Measurements from ENCODE around the gene SDK2. TPM values are rescaled to one million over a fixed set of nuclear protein-coding genes. Genes with fewer than 3 reads are reported as not detected.

The SDK2 gene
- total and polyA plus RNA-seq, 9 of the 15 experiments (the other 6 are each of a cell fraction or from before 2014, with no cell fraction given), result 0.04 TPM; not detected in 8

DNA sequence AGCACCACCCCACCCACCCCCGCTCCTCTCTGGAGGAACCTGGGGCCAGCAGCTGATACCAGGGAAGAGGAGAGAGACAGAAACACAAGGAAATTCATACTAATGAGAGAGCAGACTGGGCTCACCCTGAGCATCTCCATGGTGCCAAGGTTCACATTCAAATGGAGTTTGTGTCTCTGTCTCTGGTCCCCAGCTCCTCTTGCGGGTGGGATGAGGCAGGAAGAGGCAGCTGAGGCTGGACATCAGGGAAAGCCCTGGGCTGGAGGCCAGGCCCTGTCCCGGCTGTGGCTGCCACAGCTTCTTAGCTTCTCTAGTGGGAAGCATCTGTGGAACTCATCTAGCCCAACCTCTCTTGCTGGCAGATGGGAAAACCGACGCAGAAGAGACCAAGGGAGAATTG lies 121.5 kb downstream of the SDK2 start:
- no peak overlapping the region for H2AFZ ChIP-seq (ENCODE audit: low read depth, low read length)
- POLR2A ChIA-PET, result interaction anchor here (0.6 to 0.9 kb wide), 2 partner anchors 16 to 44 kb away, joined by 3 to 4 read pairs; no protein-coding TSS in a partner anchor
- H3K4me1 ChIP-seq (replicated peaks in 1 of 2; ENCODE audit: control insufficient read depth in 2 of 2, insufficient read depth in 2 of 2, low read length in 2 of 2), result no peaks in the 10 kb centered on the region
- no peaks in the 10 kb centered on the region for H3K79me2 ChIP-seq (ENCODE audit: control insufficient read depth, insufficient read depth, low read length)
- H3K4me3 ChIP-seq, result no peak overlapping the region
- peaks cover 0 to 63% of the 10 kb centered on the region in 2 experiments; a peak in 3 of 5 replicates for H3K27me3 ChIP-seq (ENCODE audit: control insufficient read depth in 2 of 2, insufficient read depth in 2 of 2, low read length in 2 of 2)
- no peak for DNase-seq (ENCODE audit: extremely low read depth in 1 of 4, low spot score in 3 of 4)
- 0% methylated on average over 5 of the region's 5 CpGs for WGBS (ENCODE audit: insufficient coverage, low coverage, missing lambda C conversion rate)
- no peaks in the 10 kb centered on the region for H3K9me1 ChIP-seq (ENCODE audit: control insufficient read depth, insufficient read depth, low read length)
- FAIRE-seq, result no peak
- ATAC-seq, result no peak
- 0 out of 2 replicates have a peak, but pooled peaks cover 3% of the 10 kb centered on the region for H4K20me1 ChIP-seq (replicated peaks; ENCODE audit: control insufficient read depth, insufficient read depth, low read length)
- no peak overlapping the region for H3K27ac ChIP-seq (ENCODE audit: extremely low read depth, low read depth, low read length)
- H3K9me3 ChIP-seq (replicated peaks; ENCODE audit: control insufficient read depth, insufficient read depth, low read depth, low read length), result no peaks in the 10 kb centered on the region
- no peaks in the 10 kb centered on the region for H3K36me3 ChIP-seq (ENCODE audit: control insufficient read depth, insufficient read depth, low read length)
- H3K9ac ChIP-seq (ENCODE audit: insufficient read depth in 1 of 2, low read depth in 2 of 2, low read length in 2 of 2), result no peak overlapping the region
- no TSS peak for BruUV-seq (replicated peaks)
- in situ Hi-C loops (cut with MboI), result no loop called here
- H3K4me2 ChIP-seq (ENCODE audit: insufficient read depth, low read length), result no peak overlapping the region
- TF ChIP-seq DPF2 (IDR thresholded peaks at IDR 0.05) (no peak), U2AF2 (optimal IDR thresholded peaks at IDR 0.05; ENCODE audit: low read depth, low read length) (no peak), ATF1 (CRISPR knock-in tag; IDR thresholded peaks at IDR 0.05) (no peak), ATF1 (tag; IDR thresholded peaks at IDR 0.05) (no peak)
- CTCF ChIA-PET (ENCODE audit: low intra/inter-chr PET ratio), result no interaction called here
- intact Hi-C loops (cut with micrococcal nuclease), result no loop called here

DNA sequence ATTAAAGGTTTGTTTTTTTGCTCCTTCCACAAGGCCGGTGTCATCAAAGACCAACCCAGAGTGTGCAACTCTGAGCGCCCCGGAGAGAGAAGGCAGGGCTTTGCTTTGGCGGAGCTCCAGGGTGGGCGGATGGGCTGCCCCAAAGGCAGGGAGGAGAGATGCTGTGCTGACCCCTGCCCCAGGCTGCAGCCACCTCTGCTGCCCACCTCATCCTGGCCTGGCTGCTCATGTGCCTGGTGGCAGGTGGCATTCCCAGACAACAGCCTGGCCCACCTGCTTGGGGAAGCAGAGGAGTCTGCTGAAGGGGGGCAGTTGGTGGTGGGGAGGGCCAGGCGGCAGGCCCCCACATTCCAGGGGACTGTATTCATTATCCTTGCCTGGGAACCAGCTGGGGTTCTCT lies 122.1 kb downstream of the SDK2 start:
- Histone ChIP-seq H3K4me3 (no peak overlapping the region), H3K27ac (ENCODE audit: extremely low read depth, low read depth, low read length) (no peak overlapping the region), H3K79me2 (ENCODE audit: control insufficient read depth, insufficient read depth, low read length) (no peaks in the 10 kb centered on the region), H3K9me3 (replicated peaks; ENCODE audit: control insufficient read depth, insufficient read depth, low read depth, low read length) (no peaks in the 10 kb centered on the region), H3K9me1 (ENCODE audit: control insufficient read depth, insufficient read depth, low read length) (no peaks in the 10 kb centered on the region), H3K4me2 (ENCODE audit: insufficient read depth, low read length) (no peak overlapping the region), H3K9ac (ENCODE audit: insufficient read depth in 1 of 2, low read depth in 2 of 2, low read length in 2 of 2) (no peak overlapping the region), H3K36me3 (ENCODE audit: control insufficient read depth, insufficient read depth, low read length) (no peaks in the 10 kb centered on the region), H3K4me1 (replicated peaks in 1 of 2; ENCODE audit: control insufficient read depth in 2 of 2, insufficient read depth in 2 of 2, low read length in 2 of 2) (no peaks in the 10 kb centered on the region), H3K27me3 (ENCODE audit: control insufficient read depth in 2 of 2, insufficient read depth in 2 of 2, low read length in 2 of 2) (peaks cover 0 to 61% of the 10 kb centered on the region in 2 experiments; a peak in 3 of 5 replicates), H4K20me1 (replicated peaks; ENCODE audit: control insufficient read depth, insufficient read depth, low read length) (0 out of 2 replicates have a peak, but pooled peaks cover 2% of the 10 kb centered on the region), H2AFZ (ENCODE audit: low read depth, low read length) (no peak overlapping the region)
- WGBS (ENCODE audit: insufficient coverage, low coverage, missing lambda C conversion rate), result 0% methylated on average over 5 of the region's 6 CpGs
- no peak for ATAC-seq
- intact Hi-C loops (cut with micrococcal nuclease), result no loop called here
- ChIA-PET CTCF (ENCODE audit: low intra/inter-chr PET ratio) (no interaction called here), POLR2A (interaction anchor here (0.5 to 0.9 kb wide), 2 partner anchors 16 to 186 kb away, joined by 3 read pairs; no protein-coding TSS in a partner anchor)
- BruUV-seq (replicated peaks), result no TSS peak
- no peak for DNase-seq (ENCODE audit: extremely low read depth in 1 of 4, low spot score in 3 of 4)
- in situ Hi-C loops (cut with MboI), result no loop called here
- FAIRE-seq, result no peak
- TF ChIP-seq ZNF212 (CRISPR knock-in tag; IDR thresholded peaks at IDR 0.05) (no peak), TRIM28 (IDR thresholded peaks at IDR 0.05) (no peak), POLR3A (IDR thresholded peaks at IDR 0.05; ENCODE audit: borderline replicate concordance, extremely low read depth, insufficient read depth, insufficient read length) (no peak), OTX1 (CRISPR knock-in tag; IDR thresholded peaks at IDR 0.05) (no peak), KLF16 (IDR thresholded peaks at IDR 0.05) (no peak)
- TF ChIP-seq, protein P1, sequence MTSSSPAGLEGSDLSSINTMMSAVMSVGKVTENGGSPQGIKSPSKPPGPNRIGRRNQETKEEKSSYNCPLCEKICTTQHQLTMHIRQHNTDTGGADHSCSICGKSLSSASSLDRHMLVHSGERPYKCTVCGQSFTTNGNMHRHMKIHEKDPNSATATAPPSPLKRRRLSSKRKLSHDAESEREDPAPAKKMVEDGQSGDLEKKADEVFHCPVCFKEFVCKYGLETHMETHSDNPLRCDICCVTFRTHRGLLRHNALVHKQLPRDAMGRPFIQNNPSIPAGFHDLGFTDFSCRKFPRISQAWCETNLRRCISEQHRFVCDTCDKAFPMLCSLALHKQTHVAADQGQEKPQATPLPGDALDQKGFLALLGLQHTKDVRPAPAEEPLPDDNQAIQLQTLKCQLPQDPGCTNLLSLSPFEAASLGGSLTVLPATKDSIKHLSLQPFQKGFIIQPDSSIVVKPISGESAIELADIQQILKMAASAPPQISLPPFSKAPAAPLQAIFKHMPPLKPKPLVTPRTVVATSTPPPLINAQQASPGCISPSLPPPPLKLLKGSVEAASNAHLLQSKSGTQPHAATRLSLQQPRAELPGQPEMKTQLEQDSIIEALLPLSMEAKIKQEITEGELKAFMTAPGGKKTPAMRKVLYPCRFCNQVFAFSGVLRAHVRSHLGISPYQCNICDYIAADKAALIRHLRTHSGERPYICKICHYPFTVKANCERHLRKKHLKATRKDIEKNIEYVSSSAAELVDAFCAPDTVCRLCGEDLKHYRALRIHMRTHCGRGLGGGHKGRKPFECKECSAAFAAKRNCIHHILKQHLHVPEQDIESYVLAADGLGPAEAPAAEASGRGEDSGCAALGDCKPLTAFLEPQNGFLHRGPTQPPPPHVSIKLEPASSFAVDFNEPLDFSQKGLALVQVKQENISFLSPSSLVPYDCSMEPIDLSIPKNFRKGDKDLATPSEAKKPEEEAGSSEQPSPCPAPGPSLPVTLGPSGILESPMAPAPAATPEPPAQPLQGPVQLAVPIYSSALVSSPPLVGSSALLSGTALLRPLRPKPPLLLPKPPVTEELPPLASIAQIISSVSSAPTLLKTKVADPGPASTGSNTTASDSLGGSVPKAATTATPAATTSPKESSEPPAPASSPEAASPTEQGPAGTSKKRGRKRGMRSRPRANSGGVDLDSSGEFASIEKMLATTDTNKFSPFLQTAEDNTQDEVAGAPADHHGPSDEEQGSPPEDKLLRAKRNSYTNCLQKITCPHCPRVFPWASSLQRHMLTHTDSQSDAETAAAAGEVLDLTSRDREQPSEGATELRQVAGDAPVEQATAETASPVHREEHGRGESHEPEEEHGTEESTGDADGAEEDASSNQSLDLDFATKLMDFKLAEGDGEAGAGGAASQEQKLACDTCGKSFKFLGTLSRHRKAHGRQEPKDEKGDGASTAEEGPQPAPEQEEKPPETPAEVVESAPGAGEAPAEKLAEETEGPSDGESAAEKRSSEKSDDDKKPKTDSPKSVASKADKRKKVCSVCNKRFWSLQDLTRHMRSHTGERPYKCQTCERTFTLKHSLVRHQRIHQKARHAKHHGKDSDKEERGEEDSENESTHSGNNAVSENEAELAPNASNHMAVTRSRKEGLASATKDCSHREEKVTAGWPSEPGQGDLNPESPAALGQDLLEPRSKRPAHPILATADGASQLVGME (CRISPR knock-in tag; IDR thresholded peaks at IDR 0.05), result no peak
- TF ChIP-seq, protein P2, sequence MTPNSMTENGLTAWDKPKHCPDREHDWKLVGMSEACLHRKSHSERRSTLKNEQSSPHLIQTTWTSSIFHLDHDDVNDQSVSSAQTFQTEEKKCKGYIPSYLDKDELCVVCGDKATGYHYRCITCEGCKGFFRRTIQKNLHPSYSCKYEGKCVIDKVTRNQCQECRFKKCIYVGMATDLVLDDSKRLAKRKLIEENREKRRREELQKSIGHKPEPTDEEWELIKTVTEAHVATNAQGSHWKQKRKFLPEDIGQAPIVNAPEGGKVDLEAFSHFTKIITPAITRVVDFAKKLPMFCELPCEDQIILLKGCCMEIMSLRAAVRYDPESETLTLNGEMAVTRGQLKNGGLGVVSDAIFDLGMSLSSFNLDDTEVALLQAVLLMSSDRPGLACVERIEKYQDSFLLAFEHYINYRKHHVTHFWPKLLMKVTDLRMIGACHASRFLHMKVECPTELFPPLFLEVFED (CRISPR knock-in tag; conservative IDR thresholded peaks at IDR 0.05), result no peak

All from K562 (cell line).